GM19025 (cell line): ENCODE results near the gene PTX4.

Source experiments
- ATAC-seq: cut with Tn5 transposase; IDR thresholded peaks from one replicate; pipeline ENCODE4 v1.9.1; 2021; ENCODE audit warnings: mild to moderate bottlenecking, low read depth, moderate library complexity; ENCODE audit not compliant: unreplicated experiment

Gene PTX4

GRCh38 chr16:1525871-1526607 is 37.3 kb upstream of the PTX4 start:
- no peak for ATAC-seq

GRCh38 chr16:1524366-1524765 is 35.6 kb upstream of the PTX4 start:
- no peak for ATAC-seq

GRCh38 chr16:1523581-1524245 is 35.0 kb upstream of the PTX4 start:
- ATAC-seq, result no peak

- ATAC-seq, result no peak
Measured at GRCh38 chr16:1520461-1520860, 31.7 kb upstream of the PTX4 start.

- no peak for ATAC-seq
Measured at GRCh38 chr16:1519831-1520230, 31.1 kb upstream of the PTX4 start.

GRCh38 chr16:1518626-1519135 is 29.9 kb upstream of the PTX4 start:
- ATAC-seq, result no peak

- no peak for ATAC-seq
Measured at GRCh38 chr16:1514507-1514906, 25.8 kb upstream of the PTX4 start.

- ATAC-seq, result no peak
Measured at GRCh38 chr16:1512774-1513173, 24.0 kb upstream of the PTX4 start.

- no peak for ATAC-seq
Measured at GRCh38 chr16:1511662-1512569, 23.2 kb upstream of the PTX4 start.

GRCh38 chr16:1510941-1511351 is 22.2 kb upstream of the PTX4 start:
- no peak for ATAC-seq

GRCh38 chr16:1510272-1510671 is 21.5 kb upstream of the PTX4 start:
- no peak for ATAC-seq

- no peak for ATAC-seq
Measured at GRCh38 chr16:1509307-1510221, 20.8 kb upstream of the PTX4 start.

GRCh38 chr16:1508494-1509187 is 19.9 kb upstream of the PTX4 start:
- no peak for ATAC-seq

GRCh38 chr16:1506494-1507213 is 17.9 kb upstream of the PTX4 start:
- no peak for ATAC-seq

- no peak for ATAC-seq
Measured at GRCh38 chr16:1505912-1506311, 17.2 kb upstream of the PTX4 start.

- ATAC-seq, result no peak
Measured at GRCh38 chr16:1505073-1505844, 16.5 kb upstream of the PTX4 start.

- no peak for ATAC-seq
Measured at GRCh38 chr16:1503110-1503955, 14.6 kb upstream of the PTX4 start.
